RWPE2 (cell line): ENCODE measurements around the gene NEU2.

Source experiments
- ATAC-seq: fragments of 200-7000 bp; cut with Tn5 transposase; 3 replicates; pipeline ENCODE4 v1.9.1; 2021; ENCODE audit warnings: low read depth
- DNase-seq: peaks from one replicate; pipeline ENCODE4 v3.0.0-alpha.2; 2020; ENCODE audit warnings: low spot score
- H3K27ac ChIP-seq: fragments of 450-650 bp; 2 replicates; pipeline ENCODE4 v1.5.1; 2017; ENCODE audit warnings: mild to moderate bottlenecking; ENCODE audit not compliant: poor library complexity, severe bottlenecking
- H3K27me3 ChIP-seq: fragments of 250-450 bp; sonication (Bioruptor Pico); 2 replicates; pipeline ENCODE4 v1.5.1; 2021; ENCODE audit warnings: mild to moderate bottlenecking, moderate library complexity; ENCODE audit not compliant: insufficient read depth, poor library complexity, severe bottlenecking
- H3K36me3 ChIP-seq: fragments of 250-450 bp; sonication (Bioruptor Pico); 2 replicates; pipeline ENCODE4 v1.5.1; 2020; ENCODE audit warnings: low read depth, mild to moderate bottlenecking, moderate library complexity
- H3K4me1 ChIP-seq: fragments of 250-450 bp; sonication (Bioruptor Pico); 2 replicates; pipeline ENCODE4 v1.5.1; 2021; ENCODE audit warnings: mild to moderate bottlenecking, moderate library complexity; ENCODE audit not compliant: insufficient read depth, poor library complexity, severe bottlenecking
- H3K4me3 ChIP-seq: fragments of 250-450 bp; sonication (Bioruptor Pico); 2 replicates; pipeline ENCODE4 v1.5.1; 2021; ENCODE audit warnings: mild to moderate bottlenecking, moderate library complexity; ENCODE audit not compliant: severe bottlenecking
- H3K9me3 ChIP-seq: fragments of 250-450 bp; sonication (Bioruptor Pico); 2 replicates; pipeline ENCODE4 v1.5.1; 2021; ENCODE audit warnings: mild to moderate bottlenecking, moderate library complexity; ENCODE audit not compliant: severe bottlenecking
- CTCF ChIP-seq: fragments of 450-650 bp; IDR thresholded peaks from one replicate; pipeline ENCODE4 v1.5.1; 2017; ENCODE audit warnings: mild to moderate bottlenecking, moderate library complexity; ENCODE audit not compliant: poor library complexity, severe bottlenecking

The NEU2 gene

GRCh38 chr2:233039212-233039845 is 6.9 kb downstream of the NEU2 start:
- Histone ChIP-seq H3K36me3 (no peaks in the 10 kb centered on the region), H3K27me3 (no peaks in the 10 kb centered on the region), H3K9me3 (peaks cover 2% of the 10 kb centered on the region), H3K4me1 (peaks cover 12% of the 10 kb centered on the region), H3K27ac (no peak overlapping the region), H3K4me3 (no peak overlapping the region)
- TF ChIP-seq CTCF, result no peak
- no peak for DNase-seq
- no peak; the same call in 2 of the 3 replicates for ATAC-seq

- no peak for DNase-seq
- Histone ChIP-seq H3K9me3 (peaks cover 2% of the 10 kb centered on the region), H3K27ac (no peak overlapping the region), H3K27me3 (no peaks in the 10 kb centered on the region), H3K36me3 (no peaks in the 10 kb centered on the region), H3K4me3 (no peak overlapping the region), H3K4me1 (peaks cover 12% of the 10 kb centered on the region)
- TF ChIP-seq CTCF, result no peak
- ATAC-seq, result no peak
These were observed 7.5 kb downstream of the NEU2 start for GRCh38 chr2:233039846-233040530.

- Histone ChIP-seq H3K4me3 (no peak overlapping the region), H3K27me3 (no peaks in the 10 kb centered on the region), H3K9me3 (peaks cover 2% of the 10 kb centered on the region), H3K36me3 (no peaks in the 10 kb centered on the region), H3K27ac (no peak overlapping the region), H3K4me1 (peaks cover 12% of the 10 kb centered on the region)
- no peak for DNase-seq
- no peak for ATAC-seq
- no peak for TF ChIP-seq CTCF
These were observed 8.1 kb downstream of the NEU2 start for GRCh38 chr2:233040571-233040970.

GRCh38 chr2:233041722-233042323 is 9.4 kb downstream of the NEU2 start:
- H3K9me3 ChIP-seq, result peaks cover 2% of the 10 kb centered on the region
- H3K4me3 ChIP-seq, result no peak overlapping the region
- no peaks in the 10 kb centered on the region for H3K36me3 ChIP-seq
- TF ChIP-seq CTCF, result no peak
- peaks cover 10% of the 10 kb centered on the region for H3K4me1 ChIP-seq
- H3K27me3 ChIP-seq, result no peaks in the 10 kb centered on the region
- DNase-seq (peak; percentile 7), ATAC-seq (no peak)
- no peak overlapping the region for H3K27ac ChIP-seq
